ENCODE data around the gene GNAI3. TPM values are rescaled to one million over a fixed set of nuclear protein-coding genes. Genes with fewer than 3 reads are reported as not detected.

GNAI3 gene
- total and polyA plus RNA-seq, 2 donors (not counting 3 experiments of a cell fraction or from before 2014, with no cell fraction given), result 5.0 to 14.0 TPM

- ChIA-PET POLR2A (interaction anchor here (2.2 kb wide), 1 partner anchor 81 kb away, joined by 11 read pairs; the partner anchor contains the start of gene GNAI3), CTCF (interaction anchor here (0.7 to 15.2 kb wide), 22 partner anchors 9 to 355 kb away, joined by 3 to 565 read pairs (median 8); partner anchors contain the start of genes AHCYL1, AMPD2, GNAI3 and GNAT2)
- no peaks in the 10 kb centered on the region for H3K9me3 ChIP-seq (replicated peaks; ENCODE audit: control insufficient read depth, insufficient read depth, low read length)
- H3K9ac ChIP-seq (replicated peaks; ENCODE audit: extremely low read depth, insufficient read depth, low read length), result no peak overlapping the region
- no peak for FAIRE-seq
- peaks cover 7% of the 10 kb centered on the region for H3K79me2 ChIP-seq (ENCODE audit: control insufficient read depth, insufficient read depth, low read length)
- no peak for TF ChIP-seq JUN (IDR thresholded peaks at IDR 0.05; ENCODE audit: borderline replicate concordance, insufficient read depth, insufficient read length, low read depth)
- no peak for TF ChIP-seq MAX (IDR thresholded peaks at IDR 0.05; ENCODE audit: insufficient read depth, insufficient read length)
- no peak for TF ChIP-seq EZH2 (IDR thresholded peaks at IDR 0.05; ENCODE audit: borderline replicate concordance, low read depth, low read length, severe bottlenecking)
- TF ChIP-seq POLR2A (IDR thresholded peaks at IDR 0.05; ENCODE audit: low read depth, low read length), result no peak
- TF ChIP-seq CTCF (IDR thresholded peaks at IDR 0.05; ENCODE audit: extremely low read depth in 1 of 2, insufficient read depth in 1 of 2, low read depth in 1 of 2, low read length in 2 of 2), result no peak
- no peak for TF ChIP-seq GATA2 (IDR thresholded peaks at IDR 0.05; ENCODE audit: insufficient read depth, insufficient read length, low read depth, low read length)
- TF ChIP-seq POLR2AphosphoS5 (IDR thresholded peaks at IDR 0.05; ENCODE audit: insufficient read depth, low read depth, low read length), result no peak
- no peak for TF ChIP-seq MYC (IDR thresholded peaks at IDR 0.05; ENCODE audit: low read depth, low read length)
- H3K27me3 ChIP-seq (ENCODE audit: control insufficient read depth in 2 of 2, insufficient read depth in 2 of 2, low read length in 2 of 2), result no peaks in the 10 kb centered on the region
- no peaks in the 10 kb centered on the region for H4K20me1 ChIP-seq (replicated peaks; ENCODE audit: control insufficient read depth, extremely low read depth, insufficient read depth, low read length)
- H2AFZ ChIP-seq (ENCODE audit: low read depth, low read length), result no peak overlapping the region
- no peak overlapping the region for H3K4me2 ChIP-seq (ENCODE audit: insufficient read depth, low read length)
- intact Hi-C loops (cut with micrococcal nuclease) (loop anchor here (1.0 kb wide), 1 partner anchor 83 kb away; no protein-coding TSS in a partner anchor), dilution Hi-C loops (cut with MboI; ENCODE audit: extremely low pct_ligation_motif_present, low sequenced_read_pairs) (no loop called here)
- H3K27ac ChIP-seq (ENCODE audit: insufficient read depth, low read depth, low read length), result no peak overlapping the region
- no peaks in the 10 kb centered on the region for H3K9me1 ChIP-seq (replicated peaks; ENCODE audit: control insufficient read depth, extremely low read depth, insufficient read depth, low read length)
- no peak overlapping the region for H3K4me3 ChIP-seq (replicated peaks in 1 of 3; ENCODE audit: insufficient read depth in 1 of 3, low read depth in 1 of 3, low read length in 3 of 3)
- H3K36me3 ChIP-seq (ENCODE audit: control insufficient read depth in 2 of 2, extremely low read depth in 1 of 2, insufficient read depth in 2 of 2, low read length in 2 of 2), result peaks cover 9 to 47% of the 10 kb centered on the region in 2 experiments
- BruUV-seq (replicated peaks), result no TSS peak
- H3K4me1 ChIP-seq (ENCODE audit: control insufficient read depth, extremely low read depth, insufficient read depth, low read length), result no peaks in the 10 kb centered on the region
- DNase-seq (ENCODE audit: low read depth, low spot score), result no peak
These were observed 81.1 kb downstream of the GNAI3 start for GRCh38 chr1:109629372-109630030.

Data from endothelial cell of umbilical vein (primary cell).